ENCODE results near the gene DYNC1I1. TPM values are rescaled to one million over a fixed set of nuclear protein-coding genes. Genes with fewer than 3 reads are reported as not detected.
A peak's percentile ranks its signal among the peaks of the same experiment; 100 is the strongest.

DYNC1I1 gene
- total RNA-seq, 1 experiment from 2014 or later, result 3.6 TPM

GRCh38 chr7:95893484-95893883 lies 121.1 kb downstream of the DYNC1I1 start:
- H3K4me3 ChIP-seq (ENCODE audit: low read depth, low read length, poor library complexity, severe bottlenecking), result no peak overlapping the region
- intact Hi-C loops (cut with micrococcal nuclease; ENCODE audit: unreplicated experiment), result no loop called here
- no TSS peak for BruUV-seq (replicated peaks)
- H3K27me3 ChIP-seq (replicated peaks; ENCODE audit: insufficient read depth, low read depth, low read length, poor library complexity), result no peaks in the 10 kb centered on the region
- no peak for TF ChIP-seq CTCF (conservative IDR thresholded peaks at IDR 0.05; ENCODE audit: low read depth, low read length)
- no peak for TF ChIP-seq EZH2 (IDR thresholded peaks at IDR 0.05; ENCODE audit: borderline replicate concordance, low read depth, low read length, poor library complexity, severe bottlenecking)
- ChIA-PET CTCF (no interaction called here), POLR2A (ENCODE audit: low non-redundant PET) (no interaction called here)
- no peak overlapping the region for H3K27ac ChIP-seq (ENCODE audit: low read depth, low read length, poor library complexity, severe bottlenecking)
- H3K9me3 ChIP-seq (ENCODE audit: low read depth, low read length, poor library complexity, severe bottlenecking), result no peaks in the 10 kb centered on the region
- no peak for DNase-seq (ENCODE audit: low spot score)
- H3K36me3 ChIP-seq (ENCODE audit: insufficient read depth, low read length, poor library complexity, severe bottlenecking), result no peaks in the 10 kb centered on the region
- H3K4me1 ChIP-seq (ENCODE audit: insufficient read depth, low read length, poor library complexity, severe bottlenecking), result peaks cover 36% of the 10 kb centered on the region

- CTCF ChIA-PET, result interaction anchor here (0.6 kb wide), 1 partner anchor 174 kb away, joined by 7 read pairs; no protein-coding TSS in a partner anchor
- TF ChIP-seq EZH2 (IDR thresholded peaks at IDR 0.05; ENCODE audit: borderline replicate concordance, low read depth, low read length, poor library complexity, severe bottlenecking) (no peak), CTCF (conservative IDR thresholded peaks at IDR 0.05; ENCODE audit: low read depth, low read length) (no peak)
- BruUV-seq (replicated peaks), result no TSS peak
Observed at GRCh38 chr7:95897557-95898251, 125.3 kb downstream of the DYNC1I1 start.

GRCh38 chr7:95899919-95900513 lies 127.7 kb downstream of the DYNC1I1 start:
- no peak overlapping the region for H3K4me3 ChIP-seq (ENCODE audit: low read depth, low read length, poor library complexity, severe bottlenecking)
- ChIA-PET POLR2A (ENCODE audit: low non-redundant PET) (no interaction called here), CTCF (no interaction called here)
- no peaks in the 10 kb centered on the region for H3K36me3 ChIP-seq (ENCODE audit: insufficient read depth, low read length, poor library complexity, severe bottlenecking)
- H3K4me1 ChIP-seq (ENCODE audit: insufficient read depth, low read length, poor library complexity, severe bottlenecking), result peaks cover 41% of the 10 kb centered on the region
- H3K9me3 ChIP-seq (ENCODE audit: low read depth, low read length, poor library complexity, severe bottlenecking), result no peaks in the 10 kb centered on the region
- TF ChIP-seq CTCF (conservative IDR thresholded peaks at IDR 0.05; ENCODE audit: low read depth, low read length) (no peak), EZH2 (IDR thresholded peaks at IDR 0.05; ENCODE audit: borderline replicate concordance, low read depth, low read length, poor library complexity, severe bottlenecking) (no peak)
- no peak for DNase-seq (ENCODE audit: low spot score)
- intact Hi-C loops (cut with micrococcal nuclease; ENCODE audit: unreplicated experiment), result loop anchor here (5.0 kb wide), 1 partner anchor 847 kb away; no protein-coding TSS in a partner anchor
- H3K27ac ChIP-seq (ENCODE audit: low read depth, low read length, poor library complexity, severe bottlenecking), result no peak overlapping the region
- no peaks in the 10 kb centered on the region for H3K27me3 ChIP-seq (replicated peaks; ENCODE audit: insufficient read depth, low read depth, low read length, poor library complexity)
- BruUV-seq (replicated peaks), result no TSS peak

More at GRCh38 chr7:95897557-95898251, 125.3 kb downstream of the DYNC1I1 start:
- POLR2A ChIA-PET (ENCODE audit: low non-redundant PET), result interaction anchor here (0.6 to 0.8 kb wide), 3 partner anchors 9 to 866 kb away, joined by 3 read pairs; no protein-coding TSS in a partner anchor
- H3K27me3 ChIP-seq (replicated peaks; ENCODE audit: insufficient read depth, low read depth, low read length, poor library complexity), result no peaks in the 10 kb centered on the region
- H3K4me3 ChIP-seq (ENCODE audit: low read depth, low read length, poor library complexity, severe bottlenecking), result no peak overlapping the region
- H3K27ac ChIP-seq (ENCODE audit: low read depth, low read length, poor library complexity, severe bottlenecking), result peak overlapping the region; percentile 92
- peak; percentile 97 for DNase-seq (ENCODE audit: low spot score)
- no peaks in the 10 kb centered on the region for H3K36me3 ChIP-seq (ENCODE audit: insufficient read depth, low read length, poor library complexity, severe bottlenecking)
- intact Hi-C loops (cut with micrococcal nuclease; ENCODE audit: unreplicated experiment), result loop anchor here (5.0 kb wide), 1 partner anchor 850 kb away; no protein-coding TSS in a partner anchor
- H3K9me3 ChIP-seq (ENCODE audit: low read depth, low read length, poor library complexity, severe bottlenecking), result no peaks in the 10 kb centered on the region
- peaks cover 41% of the 10 kb centered on the region for H3K4me1 ChIP-seq (ENCODE audit: insufficient read depth, low read length, poor library complexity, severe bottlenecking)

Measured in A673 (cell line).